Cerebellar nuclear complex (tissue), 1 donor: ENCODE data around the gene COL1A2.

ENCODE experiments used
- DNase-seq, 2 experiments: peaks; one replicate each; lab custom pipeline; 2025; lab: John Stamatoyannopoulos, UW

Gene COL1A2

DNA sequence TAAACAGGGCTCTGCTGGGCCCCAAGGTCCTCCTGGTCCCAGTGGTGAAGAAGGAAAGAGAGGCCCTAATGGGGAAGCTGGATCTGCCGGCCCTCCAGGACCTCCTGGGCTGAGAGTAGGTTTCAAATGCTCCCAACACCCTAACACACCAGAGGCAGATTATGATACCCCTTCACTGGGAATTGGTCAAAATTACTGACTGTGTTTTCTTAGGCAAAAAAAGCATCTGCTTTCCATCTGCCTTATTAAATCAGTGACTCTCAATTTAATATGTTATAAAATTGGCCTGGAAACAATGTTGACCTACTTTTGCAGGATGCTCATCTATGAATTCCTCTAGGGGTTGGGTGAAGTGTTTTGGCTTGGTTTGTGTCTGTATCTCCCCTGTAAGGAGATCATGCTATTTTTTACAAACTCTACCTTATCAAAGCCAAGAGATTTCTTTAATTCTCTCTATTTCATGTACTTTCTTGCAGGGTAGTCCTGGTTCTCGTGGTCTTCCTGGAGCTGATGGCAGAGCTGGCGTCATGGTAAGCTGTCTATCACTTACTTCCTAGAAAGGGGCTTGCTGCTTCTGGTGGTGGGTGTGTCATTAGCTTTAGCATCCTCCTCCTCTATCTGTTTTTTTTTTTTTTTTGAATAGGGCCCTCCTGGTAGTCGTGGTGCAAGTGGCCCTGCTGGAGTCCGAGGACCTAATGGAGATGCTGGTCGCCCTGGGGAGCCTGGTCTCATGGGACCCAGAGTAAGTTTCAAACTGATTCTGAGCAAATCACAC, 15.9 kb downstream of the COL1A2 start:
- no peak for DNase-seq

DNA sequence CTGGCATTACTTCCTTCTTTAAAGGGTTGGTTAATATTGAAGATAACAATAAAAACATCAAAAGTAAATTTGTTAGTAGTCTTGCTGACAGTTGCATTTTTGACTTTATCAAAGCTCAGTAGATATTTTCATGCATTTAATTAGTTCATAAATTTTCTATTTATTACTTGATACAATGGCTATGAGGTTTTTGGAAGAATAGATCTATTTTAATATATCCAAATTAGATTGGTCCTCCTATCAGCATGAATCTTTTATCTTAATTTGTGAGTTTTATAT, 16.4 kb downstream of the COL1A2 start:
- DNase-seq = no peak

DNA sequence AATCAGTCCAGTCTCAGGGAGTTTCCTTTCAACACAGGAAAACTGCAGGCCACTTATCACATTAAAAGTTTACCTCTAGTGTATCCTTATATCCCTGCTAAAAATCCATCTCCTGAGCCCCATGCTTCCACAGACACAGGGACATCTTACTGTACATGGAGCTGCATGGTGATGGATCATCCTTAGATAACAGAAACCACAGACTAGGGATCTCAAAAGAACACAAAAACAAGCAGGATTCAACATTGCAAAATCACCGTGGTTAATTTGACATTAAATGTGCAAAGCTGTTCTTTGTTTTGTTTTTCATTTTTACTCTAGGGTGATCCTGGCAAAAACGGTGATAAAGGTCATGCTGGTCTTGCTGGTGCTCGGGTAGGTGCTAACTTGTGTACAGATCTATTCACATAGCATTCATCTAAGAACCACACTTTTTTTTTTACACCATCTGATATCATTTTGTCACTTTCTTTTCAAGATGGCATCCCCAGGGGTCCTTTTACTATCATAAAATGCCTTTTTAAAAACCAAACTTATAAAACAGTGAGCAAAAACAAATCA, 18.1 kb downstream of the COL1A2 start:
- DNase-seq = no peak

DNA sequence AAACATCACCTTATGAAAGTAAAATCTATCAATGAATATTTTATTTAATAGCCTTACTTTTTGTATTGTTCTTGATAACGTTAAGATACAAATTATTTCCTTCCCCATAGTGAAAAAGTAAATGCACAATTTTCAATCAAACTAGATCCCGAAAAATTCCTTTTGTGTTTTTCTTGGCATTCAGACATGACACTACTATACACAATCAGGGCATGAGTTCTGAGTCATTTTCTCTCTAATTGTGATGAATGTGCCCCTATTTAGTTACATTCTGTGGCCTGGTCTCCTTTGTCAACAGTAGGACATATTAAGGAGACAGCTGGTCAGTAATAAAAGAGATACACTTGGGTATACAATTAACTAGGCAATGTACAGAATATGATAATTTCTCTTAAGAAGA, 19.8 kb downstream of the COL1A2 start:
- DNase-seq = no peak

DNA sequence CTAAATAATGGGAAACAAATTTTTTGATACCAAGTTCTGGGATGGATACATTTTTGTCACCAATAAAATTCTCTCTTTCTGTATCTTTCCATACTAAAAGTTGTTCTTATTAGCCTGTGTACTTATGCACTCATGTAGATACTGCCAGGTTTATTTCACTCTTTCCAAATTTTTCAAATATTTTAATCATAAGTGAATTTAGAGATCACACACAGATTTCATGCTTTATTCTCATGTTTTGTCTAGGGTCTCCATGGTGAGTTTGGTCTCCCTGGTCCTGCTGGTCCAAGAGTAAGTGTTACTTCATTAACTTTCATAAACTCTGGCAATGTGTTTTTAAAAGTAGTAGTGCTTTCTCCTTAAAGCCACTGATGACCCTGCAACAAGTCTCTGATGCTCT, 20.3 kb downstream of the COL1A2 start:
- DNase-seq = no peak

DNA sequence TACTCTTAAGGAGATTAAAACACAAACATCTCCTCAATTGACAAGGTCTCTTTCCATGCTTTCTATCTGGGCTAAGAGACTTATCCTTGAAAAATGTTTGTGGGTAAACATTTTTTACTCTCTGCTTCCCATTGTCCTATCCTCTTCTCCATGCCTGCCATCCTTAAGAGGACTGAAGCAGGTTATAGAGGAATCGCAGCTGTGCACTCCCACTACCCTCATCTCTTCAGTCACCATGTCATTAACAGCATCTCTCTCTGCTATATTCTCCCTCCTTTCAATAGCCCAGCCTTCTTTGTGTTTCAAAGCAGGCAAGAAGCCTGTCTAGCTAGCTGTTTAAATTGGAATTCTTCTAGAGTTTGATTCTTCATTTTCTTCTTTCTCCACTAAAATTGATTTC, 22.6 kb downstream of the COL1A2 start:
- DNase-seq = no peak

DNA sequence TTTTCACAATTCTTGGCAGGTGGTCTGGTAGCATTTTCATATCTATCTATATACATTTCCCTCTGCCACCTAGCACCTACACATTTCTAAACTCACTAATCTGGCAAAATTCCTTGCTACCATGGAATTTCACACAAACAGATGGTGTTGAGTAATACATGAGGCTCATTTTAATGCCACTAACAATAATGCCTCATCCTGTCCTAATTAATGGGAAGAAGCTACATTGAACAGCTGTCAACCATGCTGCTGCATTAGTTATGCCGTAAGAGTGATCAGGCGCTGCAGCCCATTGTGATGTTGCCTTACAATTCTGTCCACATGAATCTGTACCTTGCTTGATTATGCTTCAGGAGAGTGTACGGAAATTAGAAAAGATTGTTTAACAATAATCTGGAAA, 23.2 kb downstream of the COL1A2 start:
- no peak for DNase-seq

DNA sequence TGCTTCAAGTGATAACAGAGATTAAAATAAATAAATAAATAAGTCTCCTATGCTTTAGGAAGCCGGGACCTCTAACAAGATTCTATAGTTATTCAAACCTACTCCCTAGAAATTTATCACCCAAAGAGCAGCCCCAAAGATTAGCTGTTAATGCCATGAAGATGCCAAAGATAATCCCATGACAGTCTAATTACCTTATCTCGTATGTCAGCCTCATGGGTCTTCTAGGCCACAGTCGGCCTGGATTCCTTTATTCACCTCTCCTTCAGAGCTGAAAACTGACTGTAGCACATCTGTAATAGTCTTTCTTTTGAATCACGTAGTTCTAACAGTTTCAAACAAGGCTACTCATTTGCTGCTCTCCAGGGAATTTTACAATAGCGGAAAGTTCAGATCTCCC, 24.2 kb downstream of the COL1A2 start:
- DNase-seq = no peak

DNA sequence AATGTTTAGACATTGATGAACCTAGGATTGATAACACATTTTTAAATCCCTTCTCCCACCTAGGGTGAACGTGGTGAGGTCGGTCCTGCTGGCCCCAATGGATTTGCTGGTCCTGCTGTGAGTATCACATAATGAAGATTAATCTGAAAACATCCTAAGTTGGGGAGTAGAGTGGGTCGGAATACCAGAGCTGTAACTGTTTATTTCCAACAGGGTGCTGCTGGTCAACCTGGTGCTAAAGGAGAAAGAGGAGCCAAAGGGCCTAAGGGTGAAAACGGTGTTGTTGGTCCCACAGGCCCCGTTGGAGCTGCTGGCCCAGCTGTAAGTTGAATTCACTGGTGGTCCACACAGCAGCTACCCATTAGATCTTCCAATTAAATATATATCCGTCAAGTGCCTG, 25.6 kb downstream of the COL1A2 start:
- DNase-seq = no peak

DNA sequence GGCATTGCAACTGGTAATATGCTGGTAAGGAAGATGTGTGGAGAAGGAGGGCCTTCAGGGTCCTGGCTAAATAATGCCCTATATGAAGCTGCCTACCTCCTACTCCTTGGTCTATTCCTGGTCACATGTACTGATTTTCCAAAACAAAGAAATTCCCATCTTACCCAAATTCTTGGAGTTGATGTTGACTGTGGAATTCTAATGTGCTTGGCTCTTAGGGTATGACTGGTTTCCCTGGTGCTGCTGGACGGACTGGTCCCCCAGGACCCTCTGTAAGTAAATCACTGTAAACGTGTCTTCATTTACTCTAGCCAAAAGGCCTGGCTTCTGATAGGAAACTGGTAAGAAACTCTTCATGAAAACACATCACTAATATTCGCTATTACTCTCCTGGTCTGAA, 27.0 kb downstream of the COL1A2 start:
- no peak for DNase-seq

DNA sequence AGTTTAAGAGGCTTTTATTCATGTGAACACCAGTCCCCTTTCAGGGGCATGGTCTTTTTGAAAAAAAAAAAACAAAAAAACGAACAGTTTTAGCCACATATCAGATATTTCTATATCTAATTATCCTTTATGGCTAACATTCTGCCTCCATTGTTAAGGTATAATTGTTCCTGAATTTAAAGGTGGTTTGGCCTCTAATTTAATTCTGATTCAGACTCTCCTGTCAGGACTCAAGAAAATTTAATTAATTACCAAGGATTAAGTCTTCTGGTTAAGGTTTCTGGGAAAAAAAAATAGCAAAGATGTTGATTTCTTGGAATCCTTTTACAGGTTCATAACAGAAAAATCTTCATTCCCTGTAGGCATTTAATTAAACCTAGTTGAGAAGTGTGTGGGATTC, 27.4 kb downstream of the COL1A2 start:
- DNase-seq = no peak

DNA sequence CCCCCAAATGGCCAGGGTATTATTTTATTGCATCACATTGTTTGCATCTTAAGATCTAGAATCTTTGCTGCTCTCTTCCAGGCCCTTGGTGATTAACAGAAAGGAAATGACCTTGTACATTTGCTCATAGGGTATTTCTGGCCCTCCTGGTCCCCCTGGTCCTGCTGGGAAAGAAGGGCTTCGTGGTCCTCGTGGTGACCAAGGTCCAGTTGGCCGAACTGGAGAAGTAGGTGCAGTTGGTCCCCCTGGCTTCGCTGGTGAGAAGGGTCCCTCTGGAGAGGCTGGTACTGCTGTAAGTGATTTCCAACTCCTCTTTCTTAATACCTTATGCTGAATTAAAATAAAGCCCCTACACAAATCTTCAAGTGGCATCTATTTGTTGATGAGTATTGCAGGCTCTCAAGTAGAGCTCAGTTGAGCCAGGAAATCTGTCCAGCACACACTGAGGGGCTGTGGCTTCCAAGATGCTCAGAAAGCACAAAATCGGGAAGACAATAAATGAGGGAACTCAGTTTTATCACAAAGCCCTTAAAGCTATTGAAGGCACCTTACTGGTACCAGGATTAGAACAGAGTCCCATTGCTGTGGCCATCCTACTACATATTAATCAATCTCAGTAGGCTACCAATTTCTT, 28.2 kb downstream of the COL1A2 start:
- no peak for DNase-seq

DNA sequence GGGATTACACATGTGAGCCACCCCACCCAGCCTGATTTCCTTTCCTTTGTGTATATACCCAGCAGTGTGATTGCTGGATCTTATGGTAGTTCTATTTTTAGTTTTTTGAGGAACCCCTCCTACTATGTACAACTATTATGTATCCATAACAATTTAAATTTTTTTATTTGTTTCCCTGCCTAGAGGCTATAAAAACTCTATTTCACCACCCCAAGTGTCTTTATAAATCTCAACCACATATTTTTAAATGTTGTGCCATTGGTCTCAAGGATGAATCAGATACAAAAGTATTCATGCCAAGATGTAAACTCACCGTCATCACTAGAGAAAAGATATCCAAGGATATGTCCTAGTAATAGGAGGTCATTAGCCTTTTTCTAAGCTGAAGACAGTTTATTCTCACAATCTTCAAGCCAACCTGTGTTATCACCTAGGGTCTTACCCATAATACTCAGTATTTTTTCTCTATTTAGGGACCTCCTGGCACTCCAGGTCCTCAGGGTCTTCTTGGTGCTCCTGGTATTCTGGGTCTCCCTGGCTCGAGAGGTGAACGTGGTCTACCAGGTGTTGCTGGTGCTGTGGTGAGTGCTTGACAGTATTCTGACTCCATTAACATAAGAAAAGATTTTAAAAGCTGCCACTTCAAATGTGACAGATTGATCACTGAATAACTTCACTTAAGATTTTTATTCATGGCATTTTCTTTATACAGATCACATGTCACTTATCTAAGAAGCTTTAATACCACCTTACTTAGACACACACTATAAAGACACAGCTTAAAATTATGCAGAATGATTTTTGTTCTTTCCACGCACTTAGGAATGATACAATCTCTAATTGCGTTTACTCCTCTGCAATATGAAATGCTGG, 29.4 kb downstream of the COL1A2 start:
- no peak for DNase-seq

DNA sequence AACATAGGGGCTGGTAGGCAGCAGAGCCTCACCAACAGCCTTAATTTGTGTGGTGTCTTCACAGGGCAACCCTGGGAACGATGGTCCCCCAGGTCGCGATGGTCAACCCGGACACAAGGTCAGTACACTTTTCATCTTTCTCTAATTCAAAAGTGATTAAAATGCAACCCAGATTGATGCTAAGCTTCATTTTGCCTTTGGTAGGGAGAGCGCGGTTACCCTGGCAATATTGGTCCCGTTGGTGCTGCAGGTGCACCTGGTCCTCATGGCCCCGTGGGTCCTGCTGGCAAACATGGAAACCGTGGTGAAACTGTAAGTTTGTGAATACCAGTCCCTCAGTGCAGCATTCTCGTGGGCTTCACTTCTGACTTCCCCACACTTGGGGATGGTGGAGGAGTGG, 30.9 kb downstream of the COL1A2 start:
- no peak for DNase-seq

DNA sequence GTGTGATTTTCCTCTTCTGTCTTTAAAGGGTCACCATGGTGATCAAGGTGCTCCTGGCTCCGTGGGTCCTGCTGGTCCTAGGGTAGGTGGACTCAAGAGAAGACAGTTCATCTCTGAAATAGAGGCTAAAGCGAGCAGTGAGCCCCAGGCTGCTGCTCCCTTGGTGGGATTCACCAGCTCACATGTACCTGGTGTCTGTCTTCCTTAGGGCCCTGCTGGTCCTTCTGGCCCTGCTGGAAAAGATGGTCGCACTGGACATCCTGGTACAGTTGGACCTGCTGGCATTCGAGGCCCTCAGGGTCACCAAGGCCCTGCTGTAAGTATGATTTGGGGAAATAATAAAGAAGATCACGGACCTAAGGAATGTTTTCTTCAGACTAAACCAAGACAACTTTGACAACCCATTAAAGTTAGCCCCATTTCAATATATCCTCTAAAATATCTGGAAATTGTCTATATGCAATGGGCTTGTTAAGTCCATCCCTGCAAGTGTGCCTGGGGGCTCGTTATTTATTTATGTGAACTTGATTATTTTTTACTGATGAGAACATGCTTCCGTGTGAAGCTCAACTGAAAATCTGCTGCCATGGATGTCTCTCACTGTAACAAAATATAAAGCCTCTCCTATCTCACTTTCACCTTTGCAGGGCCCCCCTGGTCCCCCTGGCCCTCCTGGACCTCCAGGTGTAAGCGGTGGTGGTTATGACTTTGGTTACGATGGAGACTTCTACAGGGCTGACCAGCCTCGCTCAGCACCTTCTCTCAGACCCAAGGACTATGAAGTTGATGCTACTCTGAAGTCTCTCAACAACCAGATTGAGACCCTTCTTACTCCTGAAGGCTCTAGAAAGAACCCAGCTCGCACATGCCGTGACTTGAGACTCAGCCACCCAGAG, 32.5 kb downstream of the COL1A2 start:
- no peak for DNase-seq

DNA sequence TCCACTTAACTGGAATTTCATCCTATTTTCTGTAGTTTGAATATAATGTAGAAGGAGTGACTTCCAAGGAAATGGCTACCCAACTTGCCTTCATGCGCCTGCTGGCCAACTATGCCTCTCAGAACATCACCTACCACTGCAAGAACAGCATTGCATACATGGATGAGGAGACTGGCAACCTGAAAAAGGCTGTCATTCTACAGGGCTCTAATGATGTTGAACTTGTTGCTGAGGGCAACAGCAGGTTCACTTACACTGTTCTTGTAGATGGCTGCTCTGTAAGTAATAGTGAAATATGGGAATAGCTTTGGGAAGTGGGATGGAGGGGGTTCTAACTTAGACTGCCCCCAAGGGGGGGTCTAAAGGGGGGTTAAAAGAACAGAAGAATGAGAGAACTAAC, 34.5 kb downstream of the COL1A2 start:
- DNase-seq = no peak

DNA sequence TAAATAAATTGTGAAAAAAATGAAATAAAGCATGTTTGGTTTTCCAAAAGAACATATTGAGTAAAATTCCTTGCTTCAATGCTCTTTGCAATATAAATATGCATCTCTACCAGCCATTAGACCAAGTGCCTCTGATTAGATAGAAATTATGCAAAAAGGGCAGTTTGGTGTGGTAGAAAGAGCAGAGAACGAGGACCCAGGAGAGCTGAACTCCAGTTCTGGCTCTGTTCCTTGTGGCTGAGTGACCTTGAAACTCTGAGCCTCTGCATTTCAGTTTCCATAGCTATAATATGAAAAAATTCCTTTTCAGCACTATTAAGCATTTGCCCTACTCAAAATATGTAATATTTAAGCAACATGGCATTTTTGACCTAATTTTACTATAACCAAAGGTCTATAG, 36.5 kb downstream of the COL1A2 start:
- DNase-seq = no peak

DNA sequence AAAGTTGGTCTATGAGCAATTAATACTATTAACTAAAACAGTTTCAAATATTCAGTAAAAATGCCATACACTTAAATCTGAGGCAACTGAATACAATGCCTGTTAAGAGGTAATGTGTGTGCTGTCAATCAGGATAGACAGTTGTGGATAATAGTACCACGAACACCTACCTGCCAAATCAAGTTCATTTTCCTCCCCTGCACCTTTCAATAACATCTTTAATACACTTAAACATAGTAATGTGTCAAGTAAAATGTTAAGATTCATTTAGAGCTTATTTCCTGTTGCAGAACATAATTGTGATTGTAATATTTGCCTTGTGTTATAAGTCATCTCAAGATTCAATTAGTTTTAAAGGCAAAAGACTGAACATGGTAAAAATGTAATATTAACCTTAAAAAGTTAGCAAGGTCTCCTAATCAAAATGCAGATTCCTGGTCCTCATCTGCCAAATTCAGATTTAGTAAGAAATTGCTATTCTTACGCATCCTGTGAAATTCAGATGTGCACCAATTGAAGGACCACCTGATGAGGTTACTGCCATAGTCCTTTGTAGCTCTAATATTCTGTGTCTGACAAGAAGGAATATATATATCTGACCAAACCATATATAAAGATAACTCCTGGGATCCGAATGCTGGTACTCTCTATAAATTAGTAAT, 37.1 kb downstream of the COL1A2 start:
- no peak for DNase-seq

DNA sequence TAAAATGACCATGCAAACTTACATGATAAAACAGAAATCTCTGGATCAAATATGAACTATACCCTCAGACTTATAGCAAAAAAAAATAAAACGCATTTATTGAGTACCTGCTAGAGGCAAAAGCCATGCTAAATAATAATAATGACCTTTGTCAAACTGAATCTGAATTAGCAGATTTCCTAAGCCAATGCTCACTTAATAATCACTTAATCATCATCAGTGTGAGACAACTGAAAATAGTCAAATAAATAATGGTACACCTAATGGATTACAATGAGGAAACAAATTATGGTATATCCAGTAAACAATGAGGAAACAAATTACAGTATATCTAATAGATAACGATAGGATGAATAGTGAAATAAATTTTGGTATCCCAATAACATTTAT, 37.6 kb downstream of the COL1A2 start:
- no peak for DNase-seq

DNA sequence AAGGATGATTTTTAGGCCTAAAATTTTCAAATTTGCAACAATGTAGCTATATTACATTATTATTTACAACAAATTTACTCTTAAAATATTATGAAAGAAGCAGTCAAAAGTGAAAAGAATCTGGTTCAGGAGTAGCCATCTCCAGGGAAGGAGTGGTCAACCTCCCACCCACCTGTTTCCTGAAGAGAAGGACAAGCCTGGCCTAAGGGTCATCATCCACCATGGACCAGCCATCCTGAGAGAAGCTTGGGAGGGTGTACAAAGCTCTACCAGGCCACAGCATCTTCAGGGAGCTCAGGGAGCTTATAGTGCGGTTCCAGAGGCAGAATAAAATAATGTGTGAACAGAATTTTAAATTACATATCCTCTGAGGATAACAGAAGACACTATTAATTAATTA, 38.1 kb downstream of the COL1A2 start:
- DNase-seq = no peak

DNA sequence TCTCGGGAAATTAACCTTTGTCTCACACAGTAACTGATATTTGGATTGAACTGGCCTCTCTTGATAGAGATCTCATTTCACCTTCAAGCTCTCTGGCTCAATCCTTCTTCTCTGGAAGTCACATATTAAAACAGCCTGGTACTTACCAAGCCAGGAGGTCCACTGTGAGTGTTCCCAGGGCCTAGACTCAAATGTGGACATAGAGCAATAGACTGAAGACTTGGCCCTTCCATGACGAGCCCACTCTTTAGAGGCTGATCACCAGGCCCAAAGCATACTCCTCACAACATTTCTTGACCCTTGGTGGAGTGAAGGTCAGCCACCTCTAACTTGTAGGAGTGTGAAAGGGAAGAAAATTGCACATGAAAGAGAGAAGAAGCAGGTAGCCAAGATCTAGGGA, 38.5 kb downstream of the COL1A2 start:
- DNase-seq = no peak
